Activated CD4-positive, alpha-beta T cell treated with anti-CD3 and anti-CD28 coated beads for 4 hours (primary cell): ENCODE measurements around the gene ITGA1.

Experiments used
- DNase-seq, 2 donors: peaks; one replicate each; pipeline ENCODE4 v3.0.0-alpha.2; 2020

Gene ITGA1

DNA sequence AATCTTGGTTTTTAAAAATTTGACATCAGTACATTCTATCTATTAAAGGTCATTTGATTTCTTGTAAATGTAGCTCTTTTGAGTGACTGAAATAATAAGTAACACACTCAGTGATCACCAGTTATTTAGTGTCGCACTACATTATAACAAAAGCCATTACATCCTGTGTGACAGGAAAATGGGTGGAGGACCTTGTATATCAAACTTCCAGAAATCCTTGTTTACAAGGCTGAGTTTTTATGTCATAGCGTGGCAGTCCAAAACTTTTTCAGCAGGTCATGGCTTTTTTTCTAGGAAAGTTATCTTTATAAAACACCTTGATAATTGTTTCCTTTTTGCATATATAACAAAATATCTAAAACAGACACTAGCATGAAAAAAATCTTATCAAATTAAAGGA is 14.4 kb upstream of the ITGA1 start:
- DNase-seq = no peak

DNA sequence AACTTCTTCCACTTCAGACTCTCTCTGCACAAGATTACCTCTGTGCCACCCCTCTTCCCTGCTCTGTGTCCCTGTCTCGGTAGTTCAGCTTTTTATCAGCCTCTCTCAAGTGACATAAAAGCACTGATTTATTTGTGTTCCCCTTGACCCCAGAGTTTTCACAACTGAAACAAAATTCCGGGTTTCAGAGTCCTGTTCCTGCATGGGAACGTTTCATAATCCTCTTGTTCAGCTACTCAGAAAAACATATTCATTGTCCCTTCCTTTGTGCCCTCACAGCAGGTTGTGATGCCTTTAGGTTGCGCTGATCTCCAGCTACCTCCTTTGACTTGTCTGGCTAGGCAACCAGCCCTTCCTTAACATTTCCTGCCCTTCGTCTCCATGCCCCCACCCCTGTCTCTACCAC is 13.7 kb upstream of the ITGA1 start:
- DNase-seq = no peak

DNA sequence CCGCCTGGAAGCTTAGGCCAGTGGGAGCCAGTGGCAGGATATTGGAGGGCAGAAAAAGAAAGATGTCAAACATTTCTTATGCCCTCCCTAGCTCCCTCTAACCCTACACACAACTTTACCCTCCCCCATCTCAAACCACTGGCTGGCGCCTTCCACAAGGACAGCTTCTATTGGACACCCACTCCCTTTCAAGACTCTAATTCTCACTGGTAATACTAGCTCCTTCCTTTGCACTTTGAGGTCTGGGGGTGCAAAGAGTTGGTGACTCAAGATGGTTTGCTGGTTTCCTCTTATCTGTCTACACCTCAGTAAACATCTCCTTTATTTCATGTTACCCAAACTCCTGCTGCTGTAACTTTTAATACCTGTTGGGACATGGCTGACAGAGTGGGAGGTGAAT is 11.6 kb upstream of the ITGA1 start:
- peak; percentile 7 to 15 for DNase-seq

DNA sequence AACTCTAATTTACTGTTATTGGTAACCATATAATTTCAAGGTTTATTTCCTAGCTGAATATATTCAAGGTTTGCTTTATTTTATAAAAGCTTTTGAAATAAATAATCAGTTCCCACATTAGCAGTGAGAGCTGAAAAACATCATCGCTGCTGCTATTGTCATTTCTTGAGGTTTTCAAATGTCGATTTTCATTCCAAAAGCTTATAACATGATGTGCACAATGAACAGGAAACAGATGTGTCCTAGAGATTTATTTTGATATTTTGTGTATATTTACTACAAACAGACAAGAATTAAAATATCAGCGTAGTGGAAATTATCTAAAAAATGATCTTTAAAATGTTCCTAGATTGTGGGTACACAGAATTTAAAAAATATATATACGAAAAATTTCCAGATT is 10.5 kb upstream of the ITGA1 start:
- no peak for DNase-seq

- DNase-seq = no peak
These were observed 8.9 kb upstream of the ITGA1 start for GRCh38 chr5:52778781-52779180.

DNA sequence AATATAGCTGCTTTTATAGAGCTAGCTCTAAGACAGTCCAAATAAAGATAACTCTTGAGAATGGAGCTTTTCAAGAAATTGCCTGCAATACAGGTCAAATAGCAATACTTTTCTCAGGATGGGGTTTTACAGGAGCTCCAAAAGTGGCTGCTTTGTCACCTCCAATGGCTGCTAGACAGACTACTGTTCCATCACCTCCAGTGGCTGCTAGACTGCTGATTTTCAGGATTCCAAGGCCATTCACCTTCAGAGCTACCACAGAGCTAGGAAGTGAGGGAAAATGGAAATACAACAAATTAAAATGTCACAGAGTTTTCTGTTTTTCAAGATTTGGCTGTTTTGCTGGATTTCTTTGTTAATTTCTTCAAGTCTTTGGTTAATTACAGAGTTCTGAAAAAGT is 8.5 kb upstream of the ITGA1 start:
- no peak for DNase-seq

DNA sequence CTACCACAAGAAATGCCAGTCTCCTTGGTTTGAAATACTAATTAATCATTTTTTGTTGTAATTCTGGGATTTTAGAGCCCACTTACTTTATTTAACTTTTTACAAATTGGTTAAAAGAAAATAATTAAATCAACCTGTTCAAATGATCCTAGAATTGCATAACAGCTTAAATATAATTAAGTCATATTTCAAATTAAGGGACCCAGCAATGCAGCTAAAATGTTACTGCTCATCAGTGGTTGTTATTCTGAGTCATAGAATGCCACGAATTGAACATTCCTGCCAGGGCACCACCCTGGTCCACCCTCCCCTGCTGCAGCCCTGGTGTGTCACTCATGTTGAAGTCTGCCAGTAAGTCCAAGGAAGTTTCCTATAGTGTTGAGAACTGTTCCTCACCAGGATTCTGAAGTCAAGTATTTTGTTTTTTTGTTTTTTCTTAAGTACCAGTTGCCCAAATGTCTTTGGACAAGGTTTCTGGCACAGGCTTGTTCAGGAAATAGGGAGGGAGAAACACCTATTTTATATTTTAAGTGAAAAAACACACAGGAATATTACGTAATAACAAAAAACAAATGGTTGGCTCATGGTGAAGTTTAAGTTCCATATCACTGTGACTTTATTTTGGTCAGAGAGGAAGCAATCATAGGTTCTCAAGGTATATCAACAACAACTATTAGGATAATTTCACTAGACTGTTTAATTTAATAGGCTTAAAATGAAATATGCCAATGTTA is 4.3 kb upstream of the ITGA1 start:
- no peak for DNase-seq

GRCh38 chr5:52784737-52785136 is 3.0 kb upstream of the ITGA1 start:
- no peak for DNase-seq

GRCh38 chr5:52786391-52786790 is 1.3 kb upstream of the ITGA1 start:
- no peak for DNase-seq

- DNase-seq = peak; percentile 28 to 52
These were observed 642 bp upstream of the ITGA1 start for GRCh38 chr5:52786949-52787599.

DNA sequence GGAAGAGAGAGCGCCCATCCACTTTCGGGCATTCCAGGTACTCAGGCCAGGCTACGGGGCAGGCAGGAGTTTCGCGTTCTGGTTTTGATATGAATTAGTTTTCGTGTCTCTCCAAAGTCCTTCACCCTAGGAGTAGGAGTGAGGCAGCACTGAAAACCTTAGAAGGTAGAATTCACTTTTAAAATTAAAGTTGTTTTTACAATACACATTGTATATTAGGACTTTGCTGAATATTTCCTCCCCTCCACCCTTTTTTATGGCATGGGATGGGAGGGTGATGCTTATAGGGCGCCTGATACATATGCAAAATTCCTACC is 747 bp downstream of the ITGA1 start:
- no peak for DNase-seq

DNA sequence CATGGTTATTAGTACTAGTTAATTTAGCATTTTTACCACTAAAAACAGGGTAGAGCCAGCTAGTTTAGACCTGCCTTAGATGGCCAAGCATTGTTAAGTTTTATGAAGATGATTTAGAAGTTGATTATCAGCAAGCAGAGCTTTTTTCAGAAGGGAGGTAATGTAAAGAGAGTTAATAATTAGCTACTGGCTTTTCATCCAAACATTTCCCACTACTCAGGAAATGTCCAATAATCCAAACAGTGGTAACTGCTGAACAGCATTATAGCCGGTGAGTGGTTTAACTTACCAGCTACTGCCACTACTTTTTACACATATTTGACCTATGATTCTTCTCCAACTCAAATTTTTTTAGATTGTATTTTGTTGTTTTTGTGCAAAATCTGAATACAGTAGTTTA is 1.7 kb downstream of the ITGA1 start:
- no peak for DNase-seq

GRCh38 chr5:52789851-52790250 is 2.1 kb downstream of the ITGA1 start:
- no peak for DNase-seq

DNA sequence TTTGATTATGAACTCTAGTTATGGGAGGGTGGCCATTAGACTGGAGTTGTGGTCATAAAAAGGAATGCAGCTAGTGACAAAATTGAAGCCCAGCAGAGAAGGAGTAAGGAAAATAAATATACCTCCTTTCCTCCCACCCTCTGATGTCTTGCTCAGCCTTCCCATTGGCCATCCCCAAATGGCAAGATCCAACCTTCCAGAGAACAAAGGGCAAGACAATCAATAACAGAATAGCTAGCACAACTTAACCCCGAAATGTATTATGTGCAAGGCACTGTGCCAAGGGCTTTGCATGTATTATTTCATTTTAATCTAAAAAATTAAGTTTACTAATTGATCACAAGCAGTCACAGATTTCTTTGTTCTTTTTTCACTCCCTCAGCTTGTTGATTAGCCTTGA is 3.6 kb downstream of the ITGA1 start:
- DNase-seq = no peak

- no peak for DNase-seq
These were observed 6.8 kb downstream of the ITGA1 start for GRCh38 chr5:52794519-52794918.

DNA sequence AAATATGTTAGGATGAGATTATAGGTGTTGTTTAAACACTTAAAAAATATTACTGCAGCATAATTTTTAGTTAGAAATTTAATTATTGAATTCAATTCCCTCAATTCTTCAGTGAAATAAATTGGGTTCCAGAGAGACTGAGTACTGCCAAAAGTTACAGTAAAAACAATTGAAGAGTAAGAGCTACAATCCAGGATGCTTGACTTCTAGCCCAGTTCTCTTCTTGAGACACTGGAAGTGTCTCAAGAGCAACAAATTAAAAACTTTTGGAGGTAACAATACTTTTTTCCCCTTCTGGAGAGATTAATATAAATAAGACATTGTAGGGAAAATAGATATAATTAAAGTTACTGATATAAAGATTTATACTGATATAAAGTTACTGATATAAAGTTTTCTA is 8.3 kb downstream of the ITGA1 start:
- DNase-seq = no peak

GRCh38 chr5:52796516-52797103 is 8.9 kb downstream of the ITGA1 start:
- DNase-seq = no peak

DNA sequence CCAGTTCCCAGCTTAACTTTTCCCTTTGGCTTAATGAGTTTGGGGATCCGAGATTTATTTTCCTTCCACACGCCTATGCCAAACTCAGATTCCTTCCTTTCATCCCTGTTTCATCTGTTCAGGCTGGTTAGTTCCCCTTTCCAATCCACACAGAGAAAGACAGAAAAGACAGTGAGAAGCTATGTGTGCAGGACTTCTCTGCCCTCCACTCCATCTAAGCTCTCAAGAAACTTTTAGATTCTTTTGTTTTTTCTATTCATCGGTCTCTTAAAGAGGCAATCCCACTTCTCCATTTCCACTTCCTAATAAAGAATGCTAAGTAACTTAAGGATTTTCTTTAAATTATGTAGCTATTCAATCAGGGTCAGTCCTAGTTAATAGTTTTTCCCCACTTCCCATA is 11.2 kb downstream of the ITGA1 start:
- DNase-seq = no peak

DNA sequence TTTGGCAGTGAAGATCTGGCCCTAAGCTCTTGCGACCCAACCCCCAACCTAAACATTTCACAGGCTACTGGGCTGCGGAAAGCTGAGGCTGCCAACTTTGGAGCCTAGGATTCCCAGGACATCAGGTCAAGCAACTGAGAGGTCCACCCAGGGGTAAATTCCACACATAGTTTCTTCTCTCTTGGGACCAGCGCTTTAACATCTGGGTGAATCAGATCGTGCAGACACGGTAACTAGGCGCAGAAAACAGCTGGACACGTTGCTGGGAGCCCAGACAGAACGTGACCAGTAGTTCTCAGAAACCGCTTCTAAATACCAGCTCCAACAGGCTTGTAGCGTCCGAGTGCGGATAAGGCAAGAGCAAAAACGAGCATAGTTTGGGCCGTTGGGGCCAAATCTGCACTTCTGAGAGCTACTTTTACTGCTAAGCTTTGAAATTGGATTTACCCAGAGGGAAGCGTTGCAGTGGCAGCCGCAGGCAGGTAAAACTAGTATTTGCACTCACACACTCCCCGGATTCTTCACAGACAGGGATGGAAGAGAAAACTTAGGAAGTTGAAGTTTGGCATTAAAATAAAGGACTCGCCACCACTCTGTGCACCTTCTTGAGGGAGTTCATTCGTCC is 11.8 kb downstream of the ITGA1 start:
- DNase-seq = no peak

DNA sequence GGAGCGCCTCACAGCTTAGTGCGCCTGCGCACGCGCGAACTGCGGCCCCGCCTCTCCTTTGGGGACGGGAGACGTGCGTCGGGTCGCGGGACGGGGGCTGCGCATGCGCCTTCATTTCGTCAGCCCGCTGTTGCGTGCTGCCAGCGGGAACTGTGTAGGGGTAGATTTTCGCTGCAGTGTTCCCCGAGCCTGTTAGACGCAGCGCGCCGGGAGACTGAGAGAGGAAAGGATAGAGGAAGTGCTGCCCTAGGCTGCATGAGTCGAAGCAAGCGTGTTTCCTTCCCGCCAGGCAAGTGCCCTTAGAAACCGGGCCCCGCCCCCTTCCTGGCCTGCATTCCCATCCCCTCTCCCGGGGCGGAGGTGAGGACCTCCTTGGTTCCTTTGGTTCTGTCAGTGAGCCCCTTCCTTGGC is 12.3 kb downstream of the ITGA1 start:
- DNase-seq = peak; percentile 94 to 95

DNA sequence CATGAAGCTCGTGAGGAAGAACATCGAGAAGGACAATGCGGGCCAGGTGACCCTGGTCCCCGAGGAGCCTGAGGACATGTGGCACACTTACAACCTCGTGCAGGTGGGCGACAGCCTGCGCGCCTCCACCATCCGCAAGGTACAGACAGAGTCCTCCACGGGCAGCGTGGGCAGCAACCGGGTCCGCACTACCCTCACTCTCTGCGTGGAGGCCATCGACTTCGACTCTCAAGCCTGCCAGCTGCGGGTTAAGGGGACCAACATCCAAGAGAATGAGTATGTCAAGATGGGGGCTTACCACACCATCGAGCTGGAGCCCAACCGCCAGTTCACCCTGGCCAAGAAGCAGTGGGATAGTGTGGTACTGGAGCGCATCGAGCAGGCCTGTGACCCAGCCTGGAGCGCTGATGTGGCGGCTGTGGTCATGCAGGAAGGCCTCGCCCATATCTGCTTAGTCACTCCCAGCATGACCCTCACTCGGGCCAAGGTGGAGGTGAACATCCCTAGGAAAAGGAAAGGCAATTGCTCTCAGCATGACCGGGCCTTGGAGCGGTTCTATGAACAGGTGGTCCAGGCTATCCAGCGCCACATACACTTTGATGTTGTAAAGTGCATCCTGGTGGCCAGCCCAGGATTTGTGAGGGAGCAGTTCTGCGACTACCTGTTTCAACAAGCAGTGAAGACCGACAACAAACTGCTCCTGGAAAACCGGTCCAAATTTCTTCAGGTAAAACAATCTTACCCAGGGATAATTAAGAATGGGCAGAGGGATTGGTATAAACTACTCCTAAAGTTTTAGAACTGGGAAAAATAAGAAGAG is 12.9 kb downstream of the ITGA1 start:
- peak; percentile 34 to 56 for DNase-seq

DNA sequence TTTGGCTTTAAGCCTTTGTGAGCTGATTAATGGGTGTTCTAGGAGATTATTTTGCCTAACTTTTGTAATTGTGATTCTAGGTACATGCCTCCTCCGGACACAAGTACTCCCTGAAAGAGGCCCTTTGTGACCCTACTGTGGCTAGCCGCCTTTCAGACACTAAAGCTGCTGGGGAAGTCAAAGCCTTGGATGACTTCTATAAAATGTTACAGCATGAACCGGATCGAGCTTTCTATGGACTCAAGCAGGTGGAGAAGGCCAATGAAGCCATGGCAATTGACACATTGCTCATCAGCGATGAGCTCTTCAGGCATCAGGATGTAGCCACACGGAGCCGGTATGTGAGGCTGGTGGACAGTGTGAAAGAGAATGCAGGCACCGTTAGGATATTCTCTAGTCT is 13.6 kb downstream of the ITGA1 start:
- no peak for DNase-seq

DNA sequence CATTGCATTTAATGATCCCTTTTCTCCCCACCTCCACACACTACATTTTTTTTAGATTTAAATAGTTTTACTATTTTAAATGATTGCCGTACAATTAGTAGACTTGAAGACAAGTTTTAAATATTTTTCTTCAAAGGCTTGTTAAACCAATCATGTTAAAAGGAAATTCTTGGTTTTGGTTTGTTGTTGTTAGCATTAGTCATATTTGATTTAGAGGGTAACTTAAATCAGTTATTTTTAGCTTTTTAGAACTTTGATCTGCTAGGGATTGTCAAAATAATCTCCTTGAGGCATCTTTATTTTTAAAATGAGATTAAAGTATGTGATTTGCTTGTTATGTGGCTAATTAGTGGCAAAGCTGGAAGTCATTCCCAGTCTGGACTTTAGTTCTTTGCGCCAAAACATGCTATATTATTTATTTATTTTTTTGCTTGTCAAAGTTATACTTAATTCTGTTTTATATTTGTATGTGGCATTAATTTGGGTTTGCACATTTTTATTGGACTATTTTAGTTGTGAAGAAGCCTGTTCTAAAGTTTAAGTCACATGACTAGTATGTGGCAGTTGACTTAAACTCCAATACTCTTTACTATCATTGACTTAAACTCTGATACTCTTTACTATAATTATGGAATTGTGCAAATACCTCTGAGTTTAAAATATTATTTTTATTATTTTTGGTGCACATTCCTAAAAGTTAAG is 14.7 kb downstream of the ITGA1 start:
- DNase-seq = no peak
